H9 (cell line): Measurements from ENCODE around the gene LEPR. TPM values are rescaled to one million over a fixed set of nuclear protein-coding genes. Genes with fewer than 3 reads are reported as not detected.
"Not testable (repeated sequence)": the region's sequence is repeated elsewhere in the genome, so short reads cannot be mapped to it uniquely, and the experiment has no call there.

Experiments
- DNase-seq: peaks from one replicate; pipeline ENCODE4 v3.0.0-alpha.2; 2017
- H2AFZ ChIP-seq: one replicate; pipeline ENCODE4 v1.6.1; 2013; ENCODE audit warnings: mild to moderate bottlenecking, low read length, control low read depth, moderate library complexity
- H2AK5ac ChIP-seq: 2 replicates; pipeline ENCODE4 v1.6.1; 2013; ENCODE audit warnings: low read length, control low read depth, mixed read lengths; ENCODE audit not compliant: insufficient read length
- H2BK120ac ChIP-seq: one replicate; pipeline ENCODE4 v1.6.1; 2013; ENCODE audit warnings: low read depth, mild to moderate bottlenecking, low read length, control low read depth, inconsistent platforms; ENCODE audit not compliant: poor library complexity, severe bottlenecking
- H2BK12ac ChIP-seq: 2 replicates; pipeline ENCODE4 v1.6.1; 2013; ENCODE audit warnings: low read length, control low read depth, mixed read lengths, low read depth; ENCODE audit not compliant: insufficient read length
- H2BK15ac ChIP-seq: 2 replicates; pipeline ENCODE4 v1.6.1; 2013; ENCODE audit warnings: low read depth, low read length, control low read depth
- H2BK20ac ChIP-seq: one replicate; pipeline ENCODE4 v1.6.1; 2013; ENCODE audit warnings: low read depth, mild to moderate bottlenecking, low read length, control low read depth, inconsistent platforms; ENCODE audit not compliant: poor library complexity, severe bottlenecking
- H2BK5ac ChIP-seq: 2 replicates; pipeline ENCODE4 v1.6.1; 2013; ENCODE audit warnings: low read length, control low read depth, mixed read lengths; ENCODE audit not compliant: insufficient read length
- H3K14ac ChIP-seq: 2 replicates; pipeline ENCODE4 v1.6.1; 2013; ENCODE audit warnings: low read length, control low read depth; ENCODE audit not compliant: insufficient read depth
- H3K18ac ChIP-seq: 2 replicates; pipeline ENCODE4 v1.6.1; 2013; ENCODE audit warnings: low read depth, mild to moderate bottlenecking, mixed read lengths, low read length, control low read depth; ENCODE audit not compliant: insufficient read length
- H3K23ac ChIP-seq: 2 replicates; pipeline ENCODE4 v1.6.1; 2013; ENCODE audit warnings: low read length, control low read depth, mixed read lengths, low read depth; ENCODE audit not compliant: insufficient read length
- H3K23me2 ChIP-seq: 2 replicates; pipeline ENCODE4 v1.6.1; 2013; ENCODE audit warnings: low read depth, mild to moderate bottlenecking, mixed read lengths, low read length, control low read depth; ENCODE audit not compliant: insufficient read length, poor library complexity, severe bottlenecking
- H3K27ac ChIP-seq: 2 replicates; pipeline ENCODE4 v1.5.1; 2013; ENCODE audit warnings: low read length, control low read depth, mixed read lengths, low read depth; ENCODE audit not compliant: insufficient read length
- H3K27me3 ChIP-seq: 2 replicates; pipeline ENCODE4 v1.6.1; 2013; ENCODE audit warnings: low read length, control low read depth, inconsistent platforms; ENCODE audit not compliant: insufficient read depth
- H3K4ac ChIP-seq: 2 replicates; pipeline ENCODE4 v1.6.1; 2013; ENCODE audit warnings: low read depth, mild to moderate bottlenecking, control low read depth, inconsistent platforms, low read length, moderate library complexity
- H3K4me1 ChIP-seq: 2 replicates; pipeline ENCODE4 v1.6.1; 2013; ENCODE audit warnings: low read length, control low read depth, inconsistent platforms; ENCODE audit not compliant: insufficient read depth
- H3K4me2 ChIP-seq: 2 replicates; pipeline ENCODE4 v1.6.1; 2013; ENCODE audit warnings: low read length, control low read depth, mixed read lengths; ENCODE audit not compliant: insufficient read length, insufficient read depth
- H3K56ac ChIP-seq: 2 replicates; pipeline ENCODE4 v1.6.1; 2013; ENCODE audit warnings: low read depth, mild to moderate bottlenecking, mixed read lengths, low read length, control low read depth; ENCODE audit not compliant: insufficient read length
- H3K79me1 ChIP-seq: 2 replicates; pipeline ENCODE4 v1.6.1; 2013; ENCODE audit warnings: low read depth, mild to moderate bottlenecking, moderate library complexity, low read length, control low read depth, inconsistent platforms; ENCODE audit not compliant: insufficient read depth, poor library complexity, severe bottlenecking
- H3K79me2 ChIP-seq: 2 replicates; pipeline ENCODE4 v1.6.1; 2013; ENCODE audit warnings: low read length, control low read depth, inconsistent platforms; ENCODE audit not compliant: insufficient read depth
- H3K9ac ChIP-seq: 2 replicates; pipeline ENCODE4 v1.6.1; 2013; ENCODE audit warnings: low read length, control low read depth, mixed read lengths; ENCODE audit not compliant: insufficient read length; ENCODE audit errors: extremely low read depth
- H3K9me3 ChIP-seq: one replicate; pipeline ENCODE4 v1.6.1; 2013; ENCODE audit warnings: low read depth, low read length, inconsistent platforms; ENCODE audit not compliant: control insufficient read depth
- H3T11ph ChIP-seq: one replicate; pipeline ENCODE4 v1.6.1; 2013; ENCODE audit warnings: mild to moderate bottlenecking, low read length, control low read depth, inconsistent platforms
- H4K20me1 ChIP-seq: one replicate; pipeline ENCODE4 v1.6.1; 2013; ENCODE audit not compliant: control insufficient read depth, insufficient read length, insufficient read depth
- H4K5ac ChIP-seq: 2 replicates; pipeline ENCODE4 v1.6.1; 2013; ENCODE audit warnings: low read depth, mild to moderate bottlenecking, mixed read lengths, low read length, control low read depth; ENCODE audit not compliant: insufficient read length
- H4K8ac ChIP-seq: replicated peaks from 2 replicates; pipeline ENCODE4 v1.6.1; 2013; ENCODE audit warnings: low read length, control low read depth, mixed read lengths, low read depth; ENCODE audit not compliant: insufficient read length
- H4K91ac ChIP-seq: 2 replicates; pipeline ENCODE4 v1.6.1; 2013; ENCODE audit warnings: low read depth, mild to moderate bottlenecking, moderate library complexity, mixed read lengths, low read length, control low read depth; ENCODE audit not compliant: insufficient read length
- H3K27ac Mint-ChIP-seq, 3 experiments: 2 replicates in 2 of 3; 3 replicates in 1 of 3; pipeline ENCODE4 v1.8.0; 2020 to 2021; ENCODE audit warnings: mixed read lengths in 3 of 3, mild to moderate bottlenecking in 1 of 3, moderate library complexity in 1 of 3
- H3K27me3 Mint-ChIP-seq: 2 replicates; pipeline ENCODE4 v1.8.0; 2021; ENCODE audit warnings: low read depth, mild to moderate bottlenecking, moderate library complexity, mixed read lengths
- H3K36me3 Mint-ChIP-seq, 3 experiments: 2 replicates in 2 of 3; 3 replicates in 1 of 3; pipeline ENCODE4 v1.8.0; 2020 to 2021; ENCODE audit warnings: low read depth in 3 of 3, mixed read lengths in 3 of 3; ENCODE audit not compliant: insufficient read depth in 1 of 3
- H3K4me1 Mint-ChIP-seq, 2 experiments: 2 replicates each; pipeline ENCODE4 v1.8.0; 2020; ENCODE audit warnings: mixed read lengths in 2 of 2
- H3K4me3 Mint-ChIP-seq, 2 experiments: 2 replicates in 1 of 2; 3 replicates in 1 of 2; pipeline ENCODE4 v1.8.0; 2020 to 2021; ENCODE audit warnings: mild to moderate bottlenecking in 2 of 2, mixed read lengths in 2 of 2, moderate library complexity in 1 of 2
- H3K9me3 Mint-ChIP-seq, 2 experiments: 2 replicates in 1 of 2; 3 replicates in 1 of 2; pipeline ENCODE4 v1.8.0; 2020; ENCODE audit warnings: mild to moderate bottlenecking in 2 of 2, mixed read lengths in 2 of 2, moderate library complexity in 1 of 2
- WGBS: extraction: QIAGEN DNeasy Blood & Tissue Kit; methylation state at CpG from one replicate; pipeline ENCODE4 v1.1.7; 2013; ENCODE audit warnings: missing lambda C conversion rate, low lambda C conversion rate, mixed read lengths; ENCODE audit not compliant: insufficient read length; ENCODE audit errors: extremely low coverage; 5-methylcytosine and 5-hydroxymethylcytosine counted together
- total RNA-seq: library from RNA; stranded (reverse); gene quantifications from 2 replicates; pipeline ENCODE4 v1.2.1, GENCODE V29; 2021
- TF ChIP-seq, protein P1 (sequence below): fragments of 200-600 bp; sonication (generic); conservative IDR thresholded peaks from 3 replicates; pipeline ENCODE4 v1.8.0; 2021; ENCODE audit warnings: antibody characterized with exemption, mild to moderate bottlenecking

The LEPR gene
- total RNA-seq, 1 experiment from 2014 or later = 3.3 TPM

DNA sequence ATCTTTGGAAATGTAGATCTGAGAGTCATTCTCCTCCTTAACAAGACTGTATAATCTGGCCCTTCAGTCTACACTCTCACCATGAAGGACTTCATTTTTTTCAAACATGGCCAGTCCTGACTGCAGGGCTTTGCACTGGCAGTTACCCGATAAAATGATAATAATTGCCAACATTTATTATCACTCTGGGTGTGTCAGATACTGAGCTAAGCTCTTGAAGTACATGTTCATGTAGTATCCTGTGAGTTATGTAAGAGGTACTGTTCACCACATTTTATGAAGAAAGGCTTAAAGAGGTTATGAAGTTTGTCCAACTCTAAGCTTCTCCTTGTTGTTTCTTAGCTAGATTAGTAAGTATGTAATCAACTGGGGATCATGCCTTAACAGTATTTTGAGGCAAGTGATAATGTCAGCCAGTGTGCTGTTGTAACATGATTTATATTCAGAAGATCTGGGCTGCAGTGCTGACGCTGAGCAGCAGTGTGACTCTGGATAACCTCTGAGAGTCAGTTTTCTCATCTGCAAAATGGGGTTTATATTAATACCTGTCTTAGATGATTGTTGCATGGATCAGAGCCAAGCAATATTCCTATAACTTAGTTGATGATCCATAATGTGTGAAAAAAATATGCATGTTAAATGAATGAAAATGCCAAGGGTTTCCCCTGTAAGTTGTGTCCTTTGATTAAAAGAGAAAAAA, 42.1 kb upstream of the LEPR start:
- no peak overlapping the region for H3K4me3 Mint-ChIP-seq
- Histone ChIP-seq H2BK15ac (no peak overlapping the region), H3K56ac (no peak overlapping the region), H3K9ac (no peak overlapping the region), H4K20me1 (no peaks in the 10 kb centered on the region), H3K4me2 (no peak overlapping the region), H3K14ac (no peak overlapping the region), H4K91ac (no peak overlapping the region), H3K4me1 (no peaks in the 10 kb centered on the region), H3K18ac (no peak overlapping the region), H3K27ac (no peak overlapping the region), H3K79me1 (no peaks in the 10 kb centered on the region), H2BK5ac (no peak overlapping the region), H3K23me2 (no peaks in the 10 kb centered on the region), H2BK12ac (no peak overlapping the region), H3K9me3 (no peaks in the 10 kb centered on the region), H3T11ph (no peak overlapping the region), H2BK120ac (no peak overlapping the region), H4K8ac (no peak overlapping the region), H3K23ac (no peak overlapping the region), H2AFZ (no peak overlapping the region), H3K27me3 (no peaks in the 10 kb centered on the region), H3K79me2 (no peaks in the 10 kb centered on the region), H4K5ac (no peak overlapping the region), H2AK5ac (no peak overlapping the region), H2BK20ac (no peak overlapping the region), H3K4ac (no peak overlapping the region)
- no peaks in the 10 kb centered on the region; a peak in 3 of 5 replicates for H3K9me3 Mint-ChIP-seq
- 0 out of 7 replicates have a peak overlapping the region, but pooled peaks of 1 of the 3 experiments have one; percentile 25 for H3K27ac Mint-ChIP-seq
- WGBS = no CpG with 5 or more reads among the region's 2 CpGs
- no peak for DNase-seq
- H3K27me3 Mint-ChIP-seq = no peaks in the 10 kb centered on the region
- H3K4me1 Mint-ChIP-seq = no peaks in the 10 kb centered on the region; a peak in 1 of 4 replicates
- peaks cover 0 to 3% (median 0%) of the 10 kb centered on the region in 3 experiments; a peak in 2 of 7 replicates for H3K36me3 Mint-ChIP-seq
- TF ChIP-seq, protein P1, sequence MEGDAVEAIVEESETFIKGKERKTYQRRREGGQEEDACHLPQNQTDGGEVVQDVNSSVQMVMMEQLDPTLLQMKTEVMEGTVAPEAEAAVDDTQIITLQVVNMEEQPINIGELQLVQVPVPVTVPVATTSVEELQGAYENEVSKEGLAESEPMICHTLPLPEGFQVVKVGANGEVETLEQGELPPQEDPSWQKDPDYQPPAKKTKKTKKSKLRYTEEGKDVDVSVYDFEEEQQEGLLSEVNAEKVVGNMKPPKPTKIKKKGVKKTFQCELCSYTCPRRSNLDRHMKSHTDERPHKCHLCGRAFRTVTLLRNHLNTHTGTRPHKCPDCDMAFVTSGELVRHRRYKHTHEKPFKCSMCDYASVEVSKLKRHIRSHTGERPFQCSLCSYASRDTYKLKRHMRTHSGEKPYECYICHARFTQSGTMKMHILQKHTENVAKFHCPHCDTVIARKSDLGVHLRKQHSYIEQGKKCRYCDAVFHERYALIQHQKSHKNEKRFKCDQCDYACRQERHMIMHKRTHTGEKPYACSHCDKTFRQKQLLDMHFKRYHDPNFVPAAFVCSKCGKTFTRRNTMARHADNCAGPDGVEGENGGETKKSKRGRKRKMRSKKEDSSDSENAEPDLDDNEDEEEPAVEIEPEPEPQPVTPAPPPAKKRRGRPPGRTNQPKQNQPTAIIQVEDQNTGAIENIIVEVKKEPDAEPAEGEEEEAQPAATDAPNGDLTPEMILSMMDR = no peak

DNA sequence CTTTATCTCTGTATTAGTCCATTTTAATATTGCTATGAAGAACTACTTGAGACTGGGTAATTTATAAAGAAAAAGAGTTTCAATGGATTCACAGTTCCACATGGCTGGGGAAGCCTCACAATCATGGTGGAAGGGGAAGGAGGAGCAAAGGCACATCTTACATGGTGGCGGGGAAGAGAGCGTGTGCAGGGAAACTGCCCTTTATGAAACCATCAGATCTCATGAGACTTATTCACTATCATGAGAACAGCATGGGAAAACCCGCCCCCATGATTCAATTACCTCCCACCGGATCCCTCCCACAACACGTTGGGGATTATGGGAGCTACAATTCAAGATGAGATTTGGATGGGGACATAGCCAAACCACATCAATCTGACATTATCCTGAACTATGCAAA, 36.0 kb upstream of the LEPR start:
- H3K9me3 Mint-ChIP-seq, H3K27me3 Mint-ChIP-seq, H2BK15ac ChIP-seq, H3K4me3 Mint-ChIP-seq, H3K14ac ChIP-seq, H2BK20ac ChIP-seq, H3K9ac ChIP-seq, H2AFZ ChIP-seq, H3K4me1 ChIP-seq, H3K36me3 Mint-ChIP-seq, DNase-seq, H4K8ac ChIP-seq, H3K27ac Mint-ChIP-seq, H3K18ac ChIP-seq, H3K56ac ChIP-seq, H3K4me2 ChIP-seq, H3K79me1 ChIP-seq, H4K20me1 ChIP-seq, H2BK120ac ChIP-seq, H3K23me2 ChIP-seq, H3K4ac ChIP-seq, H3K23ac ChIP-seq, H2BK5ac ChIP-seq, H3K27me3 ChIP-seq, H2AK5ac ChIP-seq, H3K79me2 ChIP-seq, H4K5ac ChIP-seq, H3K27ac ChIP-seq, H4K91ac ChIP-seq, H3T11ph ChIP-seq, H2BK12ac ChIP-seq: not testable (repeated sequence)
- H3K4me1 Mint-ChIP-seq = peaks cover 3 to 13% of the 10 kb centered on the region in 2 experiments
- peaks cover 10% of the 10 kb centered on the region for H3K9me3 ChIP-seq
- WGBS = no CpG with 5 or more reads among the region's 5 CpGs
